Epidermal melanocyte (primary cell): ENCODE data around the gene SRL.
"Not testable (repeated sequence)": the region's sequence is repeated elsewhere in the genome, so short reads cannot be mapped to it uniquely, and the experiment has no call there.

Experiments
- DNase-seq: peaks from one replicate; pipeline ENCODE4 v3.0.0; 2011; ENCODE audit warnings: low spot score; ENCODE audit not compliant: insufficient read length

Gene SRL

GRCh38 chr16:4166821-4167220 lies 75.1 kb downstream of the SRL start:
- no peak for DNase-seq

DNA sequence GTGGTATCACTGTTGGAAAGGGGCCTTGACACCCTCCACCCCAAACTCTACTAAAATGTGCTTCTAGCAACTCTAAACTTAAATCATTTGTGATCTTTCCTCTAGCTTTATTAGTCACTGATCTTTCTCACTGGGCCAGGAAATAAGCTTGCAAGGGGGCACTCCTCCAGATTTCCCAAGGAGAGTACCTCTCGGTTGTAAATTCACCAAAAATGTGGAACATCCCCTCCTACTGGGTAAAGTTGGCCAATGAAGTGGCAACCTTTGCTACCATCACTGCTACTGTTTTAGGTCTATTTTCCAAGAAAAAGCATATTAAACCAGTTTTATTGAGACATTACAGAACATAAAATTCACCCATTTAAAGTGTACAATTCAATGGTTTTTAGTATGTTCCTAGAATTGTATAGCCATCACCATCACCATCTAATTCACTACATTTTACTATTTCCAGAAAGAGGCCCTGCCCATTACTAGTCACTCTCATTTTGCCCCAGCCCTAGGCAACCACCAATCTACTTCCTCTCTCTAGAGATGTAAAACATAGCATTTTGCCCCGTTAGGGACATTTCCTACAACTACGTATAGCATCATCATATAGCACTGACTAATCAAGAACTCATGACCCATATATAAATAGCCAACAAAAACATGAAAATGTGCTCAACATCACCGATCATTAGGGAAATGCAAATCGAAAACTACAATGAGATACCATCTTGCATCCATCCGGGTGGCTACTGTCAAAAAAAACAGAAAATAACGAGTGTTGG lies 81.0 kb downstream of the SRL start:
- DNase-seq, result no peak

DNA sequence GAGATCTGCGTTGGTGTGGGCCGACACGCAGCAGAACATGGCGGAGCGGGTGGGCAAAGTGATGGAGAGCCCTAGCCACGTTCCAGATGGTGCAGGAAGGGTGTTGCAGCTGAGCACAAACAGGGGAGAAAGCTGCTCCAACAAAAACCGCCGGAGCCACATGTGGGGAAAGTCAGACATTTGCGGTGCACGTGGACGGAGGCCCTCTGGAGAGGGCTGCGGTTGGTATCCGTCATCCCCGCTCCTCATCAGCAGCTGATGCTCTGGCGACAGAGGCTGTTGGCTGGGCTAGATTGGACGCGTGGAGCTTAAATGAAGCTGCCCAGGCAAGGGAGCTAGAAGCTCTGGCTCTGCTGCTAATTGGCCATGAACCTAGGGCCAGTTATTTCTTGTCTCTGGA lies 82.2 kb downstream of the SRL start:
- DNase-seq, result no peak

DNA sequence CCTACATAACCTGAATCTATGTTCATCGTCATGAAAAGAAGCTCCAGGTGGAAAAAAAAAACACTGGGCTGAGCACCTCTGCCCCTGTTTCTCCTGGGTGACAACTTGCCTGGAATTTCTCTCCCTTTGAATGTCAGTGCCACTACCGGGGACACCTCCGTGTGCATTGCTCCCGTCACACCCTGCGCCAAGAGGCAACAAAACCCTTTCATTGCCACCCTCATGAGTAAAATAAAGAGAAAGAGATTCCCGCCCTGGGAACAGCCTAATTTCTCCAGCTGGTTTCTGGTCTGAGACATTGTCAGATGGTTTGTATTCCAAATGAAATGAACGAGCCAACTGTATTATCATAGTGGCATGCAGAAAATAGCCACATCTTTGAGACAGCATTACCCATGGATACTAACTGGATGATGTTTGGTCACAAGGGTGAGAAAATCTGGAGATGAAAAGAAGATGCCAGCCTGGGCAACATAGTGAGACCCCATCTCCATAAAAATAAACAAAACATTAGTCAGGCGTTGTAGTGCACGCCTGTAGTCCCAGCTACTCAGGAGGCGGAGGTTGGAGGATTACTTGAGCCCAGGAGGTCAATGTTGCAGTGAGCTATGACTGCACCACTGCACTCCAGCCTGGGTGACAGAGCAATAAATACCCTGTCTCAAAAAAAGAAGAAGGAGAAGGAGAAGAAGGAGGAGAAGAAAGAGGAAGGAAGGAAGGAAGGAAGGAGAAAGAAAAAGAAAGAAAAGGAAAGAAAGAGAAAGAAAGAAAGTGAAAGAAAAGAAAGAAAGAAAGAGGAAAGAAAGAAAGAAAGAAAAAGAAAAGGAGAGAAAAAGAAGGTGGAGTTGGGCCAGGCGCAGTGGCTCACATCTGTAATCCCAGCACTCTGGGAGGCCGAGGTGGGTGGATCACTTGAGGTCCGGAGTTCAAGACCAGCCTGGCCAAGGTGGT lies 83.5 kb downstream of the SRL start:
- no peak for DNase-seq

DNA sequence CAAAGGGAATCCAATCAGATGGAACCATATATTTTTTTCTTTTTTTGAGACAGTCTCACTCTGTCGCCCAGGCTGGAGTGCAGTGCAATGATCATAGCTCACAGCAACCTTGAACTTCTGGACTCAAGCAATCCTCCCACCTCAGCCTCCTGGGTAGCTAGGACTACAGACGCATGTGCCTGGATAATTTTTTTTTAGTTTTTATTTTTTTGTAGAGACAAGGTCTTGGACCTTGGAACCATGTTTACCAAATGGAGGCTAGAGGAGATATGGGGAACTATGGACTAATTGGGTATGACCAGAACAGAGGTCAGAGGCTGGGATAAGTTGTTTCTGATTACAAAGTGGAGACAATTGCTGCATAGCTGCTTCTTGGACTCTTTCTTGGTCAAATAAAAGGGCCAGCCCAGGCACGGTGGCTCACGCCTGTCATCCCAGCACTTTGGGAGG lies 84.5 kb downstream of the SRL start:
- DNase-seq, result no peak

DNA sequence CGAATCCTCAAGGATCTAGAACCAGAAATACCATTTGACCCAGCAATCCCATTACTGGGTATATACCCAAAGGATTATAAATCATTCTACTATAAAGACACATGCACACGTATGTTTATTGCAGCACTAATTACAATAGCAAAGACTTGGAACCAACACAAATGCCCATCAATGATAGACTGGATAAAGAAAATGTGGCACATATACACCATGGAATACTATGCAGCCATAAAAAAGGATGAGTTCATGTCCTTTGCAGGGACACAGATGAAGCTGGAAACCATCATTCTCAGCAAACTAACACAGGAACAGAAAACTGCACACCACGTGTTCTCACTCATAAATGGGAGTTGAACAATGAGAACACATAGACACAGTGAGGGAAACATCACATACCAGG lies 85.4 kb downstream of the SRL start:
- DNase-seq, result not testable (repeated sequence)

DNA sequence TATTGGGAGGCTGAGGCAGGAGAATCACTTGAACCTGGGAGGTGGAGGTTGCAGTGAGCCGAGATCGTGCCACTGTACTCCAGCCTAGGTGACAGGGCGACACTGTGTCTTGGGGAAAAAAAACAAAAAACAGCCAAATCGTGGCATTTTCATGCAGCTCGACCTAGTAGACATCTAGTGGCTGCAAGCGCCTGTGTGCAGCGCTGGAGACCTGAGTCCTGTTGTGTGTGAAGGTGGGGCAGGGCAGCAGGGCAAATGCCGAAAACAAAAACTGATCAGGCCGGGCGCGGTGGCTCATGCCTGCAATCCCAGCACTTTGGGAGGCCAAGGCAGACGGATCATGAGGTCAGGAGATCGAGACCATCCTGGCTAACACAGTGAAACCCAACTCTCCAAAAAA lies 88.5 kb downstream of the SRL start:
- not testable (repeated sequence) for DNase-seq

DNA sequence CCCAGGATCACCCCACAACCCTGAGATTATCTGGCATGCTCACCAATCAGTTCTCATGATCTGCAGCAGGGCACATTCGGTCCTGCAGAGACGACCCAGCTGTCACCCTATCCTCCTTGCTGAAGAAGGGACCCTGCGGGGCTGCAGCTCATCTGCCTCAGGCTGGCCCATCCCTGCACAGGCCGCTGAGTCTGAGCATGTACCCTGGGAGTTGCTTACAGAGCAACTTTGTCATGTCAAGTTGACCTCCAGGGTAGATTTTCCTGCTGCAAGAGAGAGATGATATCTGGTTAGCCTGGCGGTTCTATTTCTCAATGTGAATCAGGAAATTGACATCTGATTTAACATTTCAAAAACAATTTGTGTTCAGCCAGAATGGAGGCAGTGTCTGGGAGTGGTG lies 89.6 kb downstream of the SRL start:
- no peak for DNase-seq

DNA sequence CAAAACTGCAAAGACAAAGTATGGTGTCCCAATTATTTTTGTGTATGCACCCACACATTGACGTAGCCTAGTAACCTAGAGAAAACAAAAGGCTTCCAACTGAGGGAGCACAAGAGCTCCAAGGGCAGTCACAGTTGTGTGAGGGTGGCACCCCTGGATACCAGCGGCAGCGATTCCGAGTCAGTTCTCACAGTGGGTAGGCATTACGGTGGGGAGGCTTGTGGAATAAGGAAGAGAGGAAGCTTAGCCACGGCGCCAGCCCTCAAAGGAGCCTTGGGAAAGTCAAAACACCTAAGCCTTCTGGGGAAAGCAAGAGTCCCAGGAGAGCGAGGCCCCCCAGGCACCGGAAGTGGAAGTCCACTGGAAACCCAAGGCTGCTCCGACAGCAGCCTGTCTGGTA lies 94.6 kb downstream of the SRL start:
- DNase-seq, result no peak

DNA sequence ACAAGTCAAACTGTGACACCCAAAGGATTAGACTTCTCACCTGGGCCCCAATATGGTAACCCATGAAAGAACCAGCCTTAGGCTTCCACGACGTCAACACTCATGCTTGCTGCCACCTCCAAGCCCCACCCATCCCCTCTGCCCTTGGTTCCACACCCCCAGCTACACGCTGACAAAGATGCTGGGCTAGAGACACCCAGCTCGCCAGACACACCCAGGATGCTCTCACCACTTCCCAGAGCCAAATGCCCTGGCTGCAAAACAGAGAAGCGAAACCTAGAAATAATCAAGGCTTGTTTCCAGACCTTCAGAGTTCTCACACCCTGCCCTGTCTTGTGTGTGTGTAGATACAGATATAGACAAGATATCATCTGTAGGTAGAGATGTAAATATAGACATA lies 99.6 kb downstream of the SRL start:
- DNase-seq, result no peak

DNA sequence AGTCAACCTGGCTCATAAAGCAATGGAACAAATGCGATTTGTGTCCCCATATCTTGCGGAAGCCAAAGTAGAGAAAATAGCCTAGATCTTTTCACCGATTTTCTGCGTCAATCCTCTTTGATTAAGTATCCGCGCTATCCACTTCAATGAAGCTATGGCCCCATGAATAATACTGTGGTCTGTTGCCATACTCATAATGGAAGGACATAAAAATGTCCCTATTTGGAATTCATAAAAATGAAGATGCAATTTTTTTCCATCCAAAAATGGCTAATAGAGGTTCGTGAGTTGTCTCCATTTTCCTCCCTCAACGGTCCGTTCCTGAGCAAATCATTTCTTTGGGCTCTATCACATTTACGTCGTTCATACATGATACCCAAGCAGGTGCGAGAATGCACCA lies 100.3 kb downstream of the SRL start:
- DNase-seq, result no peak

DNA sequence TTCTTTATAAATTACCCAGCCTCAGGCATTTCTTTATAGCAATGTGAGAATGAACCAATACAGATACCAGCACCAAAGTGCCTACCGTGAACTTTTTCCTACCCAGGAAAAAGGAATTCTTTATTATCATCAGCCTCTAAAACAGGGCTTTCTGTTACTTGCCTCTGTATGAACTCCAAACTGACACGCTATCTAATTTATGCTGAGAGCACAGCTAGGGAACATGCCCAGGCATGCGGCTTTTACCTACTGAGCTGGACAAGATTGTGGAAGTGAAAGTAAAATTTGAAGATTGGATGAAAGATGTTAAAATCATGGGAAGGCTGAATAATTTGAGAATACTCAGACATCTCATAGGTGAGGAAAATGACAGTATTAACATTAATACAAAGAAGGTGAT lies 101.2 kb downstream of the SRL start:
- peak; percentile 85 for DNase-seq

- DNase-seq, result no peak
Measured at GRCh38 chr16:4139968-4140367, 101.9 kb downstream of the SRL start.
